WERI-Rb-1 (cell line): Measurements from ENCODE around the gene KCNG1.

Source experiments
- DNase-seq: peaks from one replicate; pipeline ENCODE4 v3.0.0-alpha.2; 2020
- H3K27ac ChIP-seq: fragments of 250-450 bp; sonication (Bioruptor Pico); 2 replicates; pipeline ENCODE4 v1.5.1; 2020; ENCODE audit warnings: mild to moderate bottlenecking, moderate library complexity
- H3K27me3 ChIP-seq: fragments of 250-450 bp; sonication (Bioruptor Pico); 2 replicates; pipeline ENCODE4 v1.5.1; 2021; ENCODE audit warnings: mild to moderate bottlenecking, low read depth, moderate library complexity; ENCODE audit not compliant: insufficient read depth, severe bottlenecking
- H3K36me3 ChIP-seq: fragments of 250-450 bp; sonication (Bioruptor Pico); 2 replicates; pipeline ENCODE4 v1.5.1; 2020; ENCODE audit warnings: mild to moderate bottlenecking, moderate library complexity
- H3K4me3 ChIP-seq: 2 replicates; pipeline ENCODE4 v1.5.1; 2011; ENCODE audit warnings: low read depth, mild to moderate bottlenecking, control low read depth, low read length
- H3K9me3 ChIP-seq: fragments of 250-450 bp; sonication (Bioruptor Pico); 2 replicates; pipeline ENCODE4 v1.5.1; 2021; ENCODE audit warnings: mild to moderate bottlenecking, moderate library complexity; ENCODE audit not compliant: severe bottlenecking
- TF ChIP-seq, protein P1 (sequence below): IDR thresholded peaks from 2 replicates; pipeline ENCODE4 v1.5.1; 2011; ENCODE audit warnings: low read depth, mild to moderate bottlenecking, control low read depth, inconsistent platforms, low read length

Gene KCNG1

DNA sequence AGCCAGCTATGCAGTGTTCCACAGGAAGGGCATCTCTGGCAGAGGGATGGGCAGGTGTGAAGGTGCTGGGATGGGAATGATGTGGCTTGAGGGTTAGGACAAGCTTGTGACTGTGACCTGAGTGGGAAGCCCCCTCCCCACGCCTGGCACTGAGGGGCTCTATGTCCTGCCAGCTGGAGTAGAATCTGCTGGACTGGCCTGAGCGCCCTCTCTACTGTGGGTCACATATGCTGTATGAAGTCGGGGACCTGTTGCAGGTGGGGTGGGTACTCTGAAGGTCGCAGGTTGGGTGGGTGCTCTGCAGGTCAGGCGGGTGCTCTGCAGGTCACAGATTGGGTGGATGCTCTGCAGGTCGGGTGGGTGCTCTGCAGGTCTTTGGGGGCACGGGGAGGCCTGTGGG, 20.3 kb downstream of the KCNG1 start:
- TF ChIP-seq, protein P1, sequence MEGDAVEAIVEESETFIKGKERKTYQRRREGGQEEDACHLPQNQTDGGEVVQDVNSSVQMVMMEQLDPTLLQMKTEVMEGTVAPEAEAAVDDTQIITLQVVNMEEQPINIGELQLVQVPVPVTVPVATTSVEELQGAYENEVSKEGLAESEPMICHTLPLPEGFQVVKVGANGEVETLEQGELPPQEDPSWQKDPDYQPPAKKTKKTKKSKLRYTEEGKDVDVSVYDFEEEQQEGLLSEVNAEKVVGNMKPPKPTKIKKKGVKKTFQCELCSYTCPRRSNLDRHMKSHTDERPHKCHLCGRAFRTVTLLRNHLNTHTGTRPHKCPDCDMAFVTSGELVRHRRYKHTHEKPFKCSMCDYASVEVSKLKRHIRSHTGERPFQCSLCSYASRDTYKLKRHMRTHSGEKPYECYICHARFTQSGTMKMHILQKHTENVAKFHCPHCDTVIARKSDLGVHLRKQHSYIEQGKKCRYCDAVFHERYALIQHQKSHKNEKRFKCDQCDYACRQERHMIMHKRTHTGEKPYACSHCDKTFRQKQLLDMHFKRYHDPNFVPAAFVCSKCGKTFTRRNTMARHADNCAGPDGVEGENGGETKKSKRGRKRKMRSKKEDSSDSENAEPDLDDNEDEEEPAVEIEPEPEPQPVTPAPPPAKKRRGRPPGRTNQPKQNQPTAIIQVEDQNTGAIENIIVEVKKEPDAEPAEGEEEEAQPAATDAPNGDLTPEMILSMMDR = no peak
- H3K27me3 ChIP-seq = peaks cover 93% of the 10 kb centered on the region

DNA sequence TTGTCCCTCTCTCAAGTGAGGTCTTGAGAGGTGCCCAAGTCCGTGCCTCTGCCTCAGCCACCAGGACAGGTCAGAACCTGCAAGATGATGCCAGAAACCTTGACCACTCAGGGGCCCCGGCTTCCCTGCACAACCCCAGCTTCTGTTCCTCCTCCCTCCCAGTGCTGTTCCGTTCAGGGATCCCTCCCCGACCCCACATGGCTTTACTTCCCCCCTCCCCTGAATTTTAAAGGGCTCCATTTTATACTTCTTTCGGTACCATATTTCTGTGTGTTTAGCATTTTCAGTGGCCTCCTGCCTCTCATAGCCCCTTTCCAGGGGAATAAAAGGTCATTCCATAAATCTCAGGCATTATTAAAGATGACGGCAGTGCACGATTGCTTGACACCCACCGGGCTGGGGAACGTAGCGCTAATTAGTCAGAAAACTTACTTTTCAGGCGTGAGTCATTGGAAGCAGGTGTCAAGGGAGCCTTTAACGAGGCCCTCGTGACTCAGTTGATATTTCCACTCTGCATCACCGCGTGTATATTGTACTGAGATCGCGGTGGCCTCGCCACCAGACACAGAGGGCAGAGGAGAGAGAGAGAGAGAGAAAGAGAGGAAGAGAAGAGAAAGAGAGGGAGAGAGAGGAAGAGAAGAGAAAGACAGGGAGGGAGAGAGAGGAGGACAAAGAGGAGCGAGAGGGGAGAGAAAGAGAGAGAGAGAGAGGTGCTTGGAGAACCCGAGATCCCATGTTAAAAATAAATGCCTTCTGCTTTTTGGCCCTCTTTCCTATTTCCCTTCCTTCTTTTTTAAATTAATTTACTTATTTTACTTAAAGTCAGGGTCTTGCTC, 21.3 kb downstream of the KCNG1 start:
- H3K4me3 ChIP-seq = no peak overlapping the region

More for the DNA sequence above, 20.3 kb downstream of the KCNG1 start:
- no peaks in the 10 kb centered on the region for H3K36me3 ChIP-seq
- no peak for DNase-seq
- no peak overlapping the region for H3K4me3 ChIP-seq
- no peak overlapping the region for H3K27ac ChIP-seq
- H3K9me3 ChIP-seq = no peaks in the 10 kb centered on the region

DNA sequence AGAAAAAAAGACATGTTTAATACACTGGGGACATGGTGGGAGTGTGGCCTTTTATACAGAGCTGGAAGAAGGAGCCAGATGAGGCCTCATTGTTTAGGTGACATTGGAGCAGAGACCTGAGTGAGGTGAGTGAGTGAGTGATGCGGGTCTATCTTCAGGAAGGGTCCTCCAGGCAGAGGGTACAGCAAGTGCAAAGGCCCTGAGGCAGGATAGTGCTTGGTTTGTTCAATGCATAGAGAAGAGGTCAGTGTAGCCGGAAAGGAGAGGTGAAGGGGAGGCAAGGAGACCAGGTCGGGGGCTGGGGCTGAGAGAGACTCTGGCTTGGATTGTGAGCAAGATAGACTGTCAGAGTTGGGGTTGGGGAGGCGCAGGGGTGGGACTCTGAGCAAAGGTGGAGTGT, 23.6 kb downstream of the KCNG1 start:
- TF ChIP-seq, protein P1 = no peak
- Histone ChIP-seq H3K9me3 (no peaks in the 10 kb centered on the region), H3K27ac (no peak overlapping the region), H3K36me3 (no peaks in the 10 kb centered on the region), H3K27me3 (peaks cover 90% of the 10 kb centered on the region), H3K4me3 (no peak overlapping the region)
- DNase-seq = no peak

More for the DNA sequence above, 21.3 kb downstream of the KCNG1 start:
- Histone ChIP-seq H3K9me3 (no peaks in the 10 kb centered on the region), H3K36me3 (no peaks in the 10 kb centered on the region), H3K27ac (no peak overlapping the region), H3K27me3 (peaks cover 93% of the 10 kb centered on the region)
- DNase-seq = no peak
- TF ChIP-seq, protein P1 = no peak

DNA sequence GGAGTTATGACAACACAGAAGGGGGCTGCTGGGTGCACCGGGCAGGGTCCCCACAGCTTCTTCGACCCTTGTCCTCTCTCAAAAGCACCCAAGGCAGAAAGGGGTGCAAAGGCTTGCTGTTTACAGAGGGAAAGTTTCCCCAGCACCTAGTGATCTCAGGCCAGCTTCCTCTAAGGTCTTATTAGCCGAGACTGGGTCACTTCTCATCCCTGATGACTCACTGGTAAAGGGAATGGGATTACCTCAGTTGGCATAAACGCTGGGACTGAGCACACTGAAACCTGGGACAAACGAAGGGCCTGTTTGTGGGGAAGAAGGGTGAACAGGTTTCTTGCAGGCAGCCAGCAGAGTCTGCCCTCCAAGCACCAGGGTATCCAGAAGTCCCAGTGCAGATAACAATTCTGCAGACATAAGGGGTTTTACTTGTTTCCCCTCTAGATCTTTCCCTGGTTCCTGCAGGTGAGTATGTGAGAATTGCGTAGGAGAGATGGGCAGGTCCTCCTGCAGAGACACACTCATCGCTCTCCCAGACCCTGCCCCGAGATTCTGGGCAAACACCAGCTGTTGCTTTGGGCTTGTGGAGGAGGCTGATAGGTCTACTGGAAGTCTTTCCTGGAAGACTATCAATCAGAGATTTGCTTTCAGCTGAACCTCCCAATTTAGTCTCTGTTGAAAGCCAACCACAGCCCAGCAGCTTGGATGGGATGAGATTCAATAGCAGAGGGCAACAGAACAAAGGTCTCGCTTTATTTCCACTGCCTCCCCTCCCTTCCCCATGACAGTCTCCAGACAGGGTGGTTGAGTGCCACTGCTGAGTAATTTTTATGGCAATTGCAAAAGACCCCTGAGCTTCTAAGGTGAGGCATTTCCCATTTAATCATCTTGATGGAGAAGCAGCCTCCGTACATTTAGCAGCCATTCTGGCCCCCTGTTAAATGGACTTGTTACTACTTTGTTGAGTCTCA, 25.7 kb downstream of the KCNG1 start:
- Histone ChIP-seq H3K9me3 (peaks cover 4% of the 10 kb centered on the region), H3K27me3 (peaks cover 93% of the 10 kb centered on the region), H3K36me3 (no peaks in the 10 kb centered on the region), H3K4me3 (no peak overlapping the region), H3K27ac (no peak overlapping the region)
- no peak for DNase-seq
- TF ChIP-seq, protein P1 = no peak

DNA sequence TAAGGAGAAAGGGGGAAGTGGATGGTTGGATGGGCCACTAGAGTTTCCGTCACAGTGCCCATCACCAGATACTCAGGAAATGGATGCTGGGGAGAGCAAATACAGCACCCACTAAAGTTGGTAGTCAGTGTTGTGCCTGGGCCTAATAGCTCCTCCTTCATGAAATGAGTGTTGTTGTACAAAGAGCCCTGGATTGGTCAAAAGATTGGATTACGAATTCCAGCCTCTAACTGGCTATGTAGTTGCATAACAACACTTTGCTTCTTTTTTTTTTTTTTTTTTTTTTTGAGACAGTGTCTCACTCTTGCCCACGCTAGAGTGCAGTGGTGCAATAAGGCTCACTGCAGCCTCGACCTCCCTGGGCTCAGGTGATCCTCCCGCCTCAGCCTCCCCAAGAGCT, 27.4 kb downstream of the KCNG1 start:
- Histone ChIP-seq H3K27ac (no peak overlapping the region), H3K4me3 (no peak overlapping the region), H3K36me3 (no peaks in the 10 kb centered on the region), H3K9me3 (peaks cover 4% of the 10 kb centered on the region), H3K27me3 (peaks cover 93% of the 10 kb centered on the region)
- no peak for DNase-seq
- TF ChIP-seq, protein P1 = no peak
